GM10248 (cell line): ENCODE measurements around the gene DUOXA2.

Experiments used
- CTCF ChIA-PET: fragments of 300-600 bp; sonication (Branson Sonifier 250); formaldehyde crosslinking; extraction: SDS; loops from one replicate; lab custom pipeline; 2021; ENCODE audit warnings: antibody characterized with exemption; lab: Yijun Ruan, JAX
- POLR2A ChIA-PET: fragments of 350-650 bp; sonication (Branson Sonifier 250); formaldehyde crosslinking; extraction: SDS; loops from one replicate; lab custom pipeline; 2020; ENCODE audit warnings: antibody characterized with exemption; lab: Yijun Ruan, JAX
- DNase-seq: peaks from one replicate; pipeline ENCODE4 v3.0.0; 2012; ENCODE audit errors: extremely low spot score
- CTCF ChIP-seq: IDR thresholded peaks from 2 replicates; pipeline ENCODE4 v1.5.1; 2012; ENCODE audit warnings: mild to moderate bottlenecking, low read depth; ENCODE audit errors: extremely low read depth, missing control alignments, control extremely low read depth

The DUOXA2 gene

DNA sequence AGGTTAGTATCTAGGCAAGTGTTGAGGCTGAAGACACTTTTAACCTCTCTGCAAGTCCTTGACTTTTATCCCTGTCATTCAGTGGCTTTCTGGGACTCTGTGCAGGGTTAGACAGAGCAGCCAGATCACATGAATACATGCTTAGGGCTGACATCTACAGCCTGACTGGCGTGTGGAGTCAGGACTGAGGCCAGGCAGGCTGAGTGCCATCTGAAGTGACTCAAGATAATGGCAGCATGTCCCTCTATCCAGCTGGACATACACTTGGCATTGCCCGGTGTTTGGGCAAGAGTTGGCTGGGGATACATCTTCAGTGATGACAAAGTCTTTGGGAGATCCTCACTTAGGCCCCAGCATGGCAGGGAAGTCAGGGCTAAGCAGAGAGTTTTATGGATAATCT lies 22.6 kb upstream of the DUOXA2 start:
- no peak for TF ChIP-seq CTCF
- ChIA-PET POLR2A (no interaction called here), CTCF (interaction anchor here (3.8 kb wide), 1 partner anchor 27 kb away, joined by 16 read pairs; no protein-coding TSS in a partner anchor)
- DNase-seq, result no peak

- no peak for DNase-seq
- ChIA-PET CTCF (interaction anchor here (1.2 to 3.8 kb wide), 3 partner anchors 10 to 56 kb away, joined by 3 to 16 read pairs (median 3); no protein-coding TSS in a partner anchor), POLR2A (no interaction called here)
- no peak for TF ChIP-seq CTCF
Measured at GRCh38 chr15:45093013-45093412, 21.1 kb upstream of the DUOXA2 start.

DNA sequence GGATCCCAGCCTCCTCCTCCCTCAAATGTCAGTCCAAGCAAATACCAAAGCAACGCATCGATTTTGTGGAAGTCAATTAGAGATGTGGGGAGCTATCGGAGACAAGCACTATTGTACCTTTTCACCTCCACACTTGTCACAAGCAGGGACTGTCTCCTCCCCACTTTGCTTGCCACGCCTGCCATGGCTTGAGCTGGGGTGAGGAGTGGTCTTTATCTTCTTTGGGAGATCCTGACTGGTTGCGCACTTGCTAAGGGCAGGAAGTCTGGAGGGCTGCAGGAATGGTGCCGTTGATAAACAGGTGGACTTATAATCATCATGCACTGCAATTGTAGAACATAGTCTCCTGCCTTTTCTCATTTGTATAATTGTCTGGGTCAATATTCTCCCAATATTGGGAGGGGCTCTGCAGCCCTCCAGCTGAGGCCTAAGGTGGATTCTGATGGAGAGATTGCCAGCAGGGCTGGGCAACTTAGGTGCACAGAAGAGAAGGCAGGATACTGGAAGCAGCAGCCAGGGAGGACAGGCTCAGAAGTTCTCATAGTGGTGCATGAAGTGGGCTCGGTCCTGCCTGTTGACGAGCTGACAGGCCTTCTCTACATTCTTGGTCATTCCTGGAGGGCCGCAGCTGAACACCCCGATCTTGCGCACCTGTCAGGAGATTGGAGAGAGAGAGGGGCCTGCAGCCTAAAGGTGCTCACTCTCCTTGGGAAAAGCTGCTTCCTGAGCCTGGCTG lies 20.3 kb upstream of the DUOXA2 start:
- CTCF ChIA-PET, result interaction anchor here (1.0 to 3.8 kb wide), 4 partner anchors 11 to 56 kb away, joined by 3 to 16 read pairs (median 3); no protein-coding TSS in a partner anchor
- DNase-seq, result no peak
- no peak for TF ChIP-seq CTCF
- POLR2A ChIA-PET, result no interaction called here

DNA sequence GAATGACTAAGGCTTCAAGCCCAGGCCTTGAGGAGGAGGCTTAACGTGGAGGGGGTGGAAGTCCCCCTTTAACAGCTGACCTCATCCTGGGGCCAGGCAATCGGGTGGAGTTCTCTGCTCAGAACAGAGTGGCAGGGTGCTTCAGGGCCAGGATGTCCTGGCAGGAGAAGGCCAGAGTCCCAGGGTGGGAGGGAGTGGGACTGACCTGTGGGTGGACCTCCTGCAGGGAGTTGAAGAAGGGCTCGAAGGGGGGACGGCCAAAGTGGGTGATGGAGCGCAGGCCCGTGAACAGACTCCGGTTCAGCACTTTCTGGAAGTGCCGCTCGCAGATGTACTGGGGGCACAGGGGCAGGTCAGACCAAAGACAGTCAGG lies 19.8 kb upstream of the DUOXA2 start:
- POLR2A ChIA-PET, result no interaction called here

DNA sequence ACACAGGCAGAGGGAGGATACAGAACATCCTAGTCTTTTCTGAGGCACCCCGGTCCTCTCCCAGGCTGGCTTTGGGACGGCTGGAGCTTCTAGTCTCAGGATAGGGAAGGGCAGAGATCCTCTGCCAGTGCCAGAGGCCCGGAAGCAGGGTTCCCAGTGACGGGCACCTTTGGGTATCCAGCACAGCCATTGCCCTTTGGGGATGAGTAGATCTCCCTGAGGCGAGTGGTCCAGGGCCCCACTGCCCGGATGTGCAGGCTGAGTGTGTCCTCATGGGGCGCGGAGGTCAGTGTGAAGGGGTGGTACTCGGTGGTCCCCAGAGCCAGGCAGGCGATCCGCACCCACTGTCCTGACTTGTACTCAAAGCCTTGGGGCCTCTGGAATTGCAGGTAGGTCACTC lies 18.5 kb upstream of the DUOXA2 start:
- no peak for DNase-seq
- POLR2A ChIA-PET, result no interaction called here
- CTCF ChIA-PET, result interaction anchor here (0.7 to 3.8 kb wide), 2 partner anchors 19 to 23 kb away, joined by 3 to 16 read pairs; no protein-coding TSS in a partner anchor
- TF ChIP-seq CTCF, result no peak

More for the DNA sequence above, 19.8 kb upstream of the DUOXA2 start:
- no peak for DNase-seq
- TF ChIP-seq CTCF, result no peak
- CTCF ChIA-PET, result interaction anchor here (1.0 to 3.8 kb wide), 2 partner anchors 24 to 32 kb away, joined by 3 to 16 read pairs; no protein-coding TSS in a partner anchor

GRCh38 chr15:45097466-45097865 lies 16.7 kb upstream of the DUOXA2 start:
- CTCF ChIA-PET, result interaction anchor here (1.5 to 2.5 kb wide), 3 partner anchors 8 to 21 kb away, joined by 3 to 14 read pairs (median 5); no protein-coding TSS in a partner anchor
- POLR2A ChIA-PET, result no interaction called here
- TF ChIP-seq CTCF, result no peak
- no peak for DNase-seq
